Mucosa of gallbladder (tissue), 1 donor: ENCODE results near the gene GOLGA1. TPM values are rescaled to one million over a fixed set of nuclear protein-coding genes. Genes with fewer than 3 reads are reported as not detected.
"Not testable (repeated sequence)": the region's sequence is repeated elsewhere in the genome, so short reads cannot be mapped to it uniquely, and the experiment has no call there.

Experiments
- DNase-seq: peaks from one replicate; pipeline ENCODE4 v3.0.0-alpha.2; 2020; ENCODE audit warnings: low spot score
- total RNA-seq: library from RNA; stranded (reverse); gene quantifications from one replicate; pipeline ENCODE4 v1.2.1, GENCODE V29; 2021
- donor health status: DM: no; HTN: no; CAD: no.

Gene GOLGA1
- total RNA-seq, 1 donor from 2014 or later: 23.3 TPM

GRCh38 chr9:124858330-124859046 lies 82.4 kb downstream of the GOLGA1 start:
- DNase-seq: no peak

DNA sequence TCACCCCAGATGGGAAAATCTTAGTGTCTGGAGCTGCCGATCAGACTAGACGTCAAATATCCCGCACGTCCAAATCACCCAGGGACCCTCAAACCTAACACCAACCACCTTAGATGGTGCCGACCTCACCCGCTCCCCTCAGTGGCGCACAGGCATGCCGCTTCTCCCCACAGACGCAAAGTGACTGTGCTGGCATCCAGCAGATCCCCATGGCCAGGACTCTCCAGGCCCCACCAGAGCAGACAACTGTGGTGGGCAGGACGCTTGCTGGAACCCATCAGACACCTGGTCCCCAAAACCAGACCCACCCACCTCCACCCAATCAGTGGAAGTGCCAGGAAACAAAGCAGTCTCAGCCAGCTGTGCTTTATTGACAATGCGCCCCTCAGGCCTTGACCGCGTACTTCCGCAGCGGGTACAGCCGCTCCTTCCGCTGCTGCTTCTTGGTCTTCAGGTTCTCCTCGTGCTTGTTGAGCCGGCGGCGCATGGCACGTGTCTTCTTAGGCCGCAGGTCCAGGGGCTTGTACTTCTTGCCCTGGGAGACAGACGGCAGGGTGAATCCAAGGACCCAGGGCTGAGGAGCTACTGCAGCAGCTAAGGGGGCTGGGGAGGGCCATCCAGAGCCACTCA lies 83.2 kb downstream of the GOLGA1 start:
- DNase-seq: no peak

DNA sequence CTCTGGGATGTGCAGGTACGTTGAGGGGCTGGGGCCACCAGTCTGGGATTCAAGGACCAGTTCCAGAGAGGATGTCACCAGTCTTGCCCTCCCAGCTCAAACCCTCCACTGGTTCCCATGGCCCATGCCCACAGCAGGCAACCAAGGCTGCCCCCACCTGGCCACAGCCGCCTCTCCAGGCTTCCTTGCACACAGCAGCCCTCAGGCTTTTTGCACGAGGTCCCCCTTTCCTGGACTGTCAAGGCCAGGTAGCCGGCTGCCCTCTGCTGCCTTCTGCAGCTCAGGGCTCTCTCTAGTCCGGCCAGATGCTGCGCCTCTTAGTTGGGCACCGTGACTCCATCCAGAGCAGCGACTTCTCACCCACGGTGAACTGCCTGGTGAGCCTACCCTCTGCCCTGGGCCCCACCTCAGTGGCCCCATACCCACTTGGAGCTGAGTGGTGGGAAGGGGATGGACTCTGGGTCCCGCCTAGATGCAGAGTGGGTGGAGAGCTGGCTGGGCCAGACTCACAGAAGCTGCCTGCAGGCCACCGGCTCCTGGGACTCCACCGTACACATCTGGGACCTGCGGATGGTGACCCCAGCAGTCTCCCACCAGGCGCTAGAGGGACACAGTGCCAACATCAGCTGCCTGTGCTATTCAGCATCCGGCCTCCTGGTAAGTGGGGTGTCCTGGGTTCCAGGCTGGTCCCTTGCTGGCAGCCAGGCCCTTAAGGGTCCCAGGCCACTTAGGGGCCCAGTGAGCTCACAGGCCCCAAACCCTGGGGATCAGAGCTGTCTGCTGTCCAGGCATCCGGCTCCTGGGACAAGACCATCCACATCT lies 84.7 kb downstream of the GOLGA1 start:
- no peak for DNase-seq

- DNase-seq: no peak
These were observed 85.3 kb downstream of the GOLGA1 start for GRCh38 chr9:124855566-124855943.

- DNase-seq: no peak
These were observed 86.1 kb downstream of the GOLGA1 start for GRCh38 chr9:124854822-124855221.

- no peak for DNase-seq
These were observed 86.7 kb downstream of the GOLGA1 start for GRCh38 chr9:124854161-124854560.

DNA sequence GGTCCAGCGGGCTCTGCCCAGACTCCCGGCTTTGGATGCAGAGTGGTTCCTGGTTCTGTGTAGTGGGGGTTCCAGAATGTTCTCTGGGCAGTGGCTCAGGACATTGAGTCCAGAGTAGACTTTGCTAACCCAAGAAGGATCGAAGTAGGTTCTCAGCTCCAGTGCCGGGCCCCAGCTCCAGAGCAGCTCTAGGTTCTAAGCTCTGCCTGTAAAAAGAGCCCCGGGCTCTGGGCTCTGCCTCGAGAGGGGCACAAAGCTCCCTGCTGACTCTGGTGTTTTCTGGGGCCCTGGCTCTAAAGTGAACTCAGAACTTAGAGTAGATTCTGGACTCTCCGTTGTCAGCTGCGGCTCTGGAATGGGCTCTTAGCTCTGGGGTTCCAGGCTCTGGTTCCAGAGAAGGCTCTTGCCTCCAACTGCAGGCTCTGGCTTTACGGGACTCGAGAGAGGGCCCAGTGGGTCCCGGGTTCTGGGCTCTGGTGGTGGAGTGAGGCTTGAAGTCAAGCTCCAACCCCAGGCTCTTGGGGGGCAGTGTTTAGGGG lies 87.2 kb downstream of the GOLGA1 start:
- no peak for DNase-seq

DNA sequence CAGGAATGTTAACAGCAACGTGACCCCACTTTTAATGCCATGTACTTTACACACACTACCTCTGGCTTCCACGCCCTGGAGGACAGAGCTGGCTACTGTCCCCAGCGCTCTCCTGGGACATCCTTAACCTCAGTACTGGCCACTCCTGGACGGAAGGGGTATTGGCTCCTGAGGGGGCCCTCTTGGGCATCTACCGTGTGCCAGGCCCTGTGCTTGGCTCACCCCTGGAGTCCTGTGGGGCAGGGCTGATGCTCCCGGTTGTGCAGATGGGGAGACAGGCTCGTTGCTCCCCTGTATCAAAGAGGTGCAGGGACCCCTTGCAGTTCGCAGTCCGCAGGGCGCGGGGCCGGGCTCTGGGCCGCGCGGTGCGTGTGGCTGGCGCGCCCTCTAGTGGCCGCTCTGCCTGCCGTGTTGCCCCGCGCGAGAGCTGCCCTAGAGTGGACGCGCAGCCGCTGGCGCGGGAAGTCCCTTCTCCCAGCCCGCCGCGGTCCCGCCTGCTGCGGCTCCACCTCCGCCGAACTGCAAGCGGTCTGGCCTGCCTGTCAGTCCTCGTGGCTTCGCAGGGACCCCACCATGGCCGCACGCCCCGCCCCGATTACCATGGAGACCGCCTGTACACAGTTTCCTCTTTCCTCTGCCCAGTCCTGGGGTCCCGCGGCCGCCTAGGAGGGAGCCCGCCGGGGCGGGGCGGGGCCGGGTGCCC lies 87.9 kb downstream of the GOLGA1 start, which contains the start of gene WDR38:
TSS of gene WDR38 (plus strand) at position 632 of the 703 bp plus-strand sequence. CDS start 72 bp downstream, outside the sequence.
- DNase-seq: peak; percentile 56

DNA sequence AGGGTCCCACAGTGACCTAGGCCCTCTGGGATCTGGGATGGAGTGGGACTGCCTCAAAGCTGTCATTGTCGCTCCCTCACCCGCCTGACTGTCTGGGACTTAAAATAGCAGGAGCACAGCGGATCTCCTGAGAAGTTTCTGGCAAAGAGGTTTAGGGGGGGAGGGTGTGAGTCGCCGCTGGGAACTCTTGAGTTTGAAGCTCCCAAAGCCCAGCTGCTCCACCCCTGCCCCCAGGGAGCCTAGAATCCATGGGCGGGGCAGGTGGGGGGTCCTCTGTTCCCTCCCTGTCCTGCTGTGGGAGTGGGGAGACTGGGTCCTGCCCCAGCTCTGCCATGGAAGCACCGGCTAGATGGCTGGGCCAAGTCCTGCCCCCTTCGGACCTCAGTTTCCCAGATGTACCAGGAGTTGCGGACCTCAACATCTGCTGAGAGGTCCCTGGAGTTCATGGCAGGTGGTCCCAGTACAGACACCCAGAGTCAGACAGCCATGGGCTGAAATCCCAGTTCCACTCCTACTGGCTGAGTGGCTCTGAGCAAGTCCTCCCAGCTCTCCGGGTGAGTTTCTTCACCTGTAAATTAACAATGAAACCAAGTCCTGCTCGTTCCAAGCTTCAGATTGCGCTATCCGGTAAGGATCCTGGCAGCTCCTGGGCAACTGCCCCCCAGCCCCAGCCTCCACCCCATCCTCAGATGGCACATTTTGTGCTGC lies 88.6 kb downstream of the GOLGA1 start:
- DNase-seq: no peak

- DNase-seq: no peak
These were observed 91.1 kb downstream of the GOLGA1 start for GRCh38 chr9:124849801-124850200.

DNA sequence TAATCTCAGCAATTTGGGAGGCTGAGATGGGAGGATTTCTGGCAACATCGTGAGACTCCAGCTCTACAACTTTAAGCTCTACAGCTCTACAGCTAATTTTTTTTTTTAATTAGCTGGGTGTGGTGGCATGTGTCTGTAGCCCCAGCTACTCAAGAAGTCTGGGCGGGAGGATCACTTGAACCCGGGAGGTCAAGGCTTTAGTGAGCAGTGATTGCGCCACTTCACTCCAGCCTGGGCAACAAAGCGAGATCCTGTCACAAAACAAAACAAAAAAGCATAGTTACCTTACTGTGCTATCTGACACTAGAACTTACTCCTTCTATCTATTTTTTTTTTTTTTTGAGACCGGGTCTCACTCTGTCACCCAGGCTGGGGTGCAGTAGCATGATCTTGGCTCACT lies 93.9 kb downstream of the GOLGA1 start:
- no peak for DNase-seq

DNA sequence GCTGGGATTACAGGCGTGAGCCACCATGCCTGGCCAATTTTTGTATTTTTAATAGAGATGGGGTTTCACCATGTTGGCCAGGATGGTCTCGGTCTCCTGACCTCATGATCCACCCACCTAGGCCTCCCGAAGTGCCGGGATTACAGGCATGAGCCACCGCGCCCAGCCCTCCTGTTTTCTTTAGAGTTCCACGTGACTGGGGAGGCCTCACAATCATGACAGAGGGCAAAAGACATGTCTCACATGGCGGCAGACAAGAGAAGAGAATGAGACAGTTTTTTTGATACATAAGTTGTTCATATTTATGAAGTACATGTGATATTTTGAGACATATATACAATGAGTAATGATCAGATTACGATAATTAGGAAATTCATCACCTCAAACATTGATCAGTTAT lies 94.4 kb downstream of the GOLGA1 start:
- not testable (repeated sequence) for DNase-seq

DNA sequence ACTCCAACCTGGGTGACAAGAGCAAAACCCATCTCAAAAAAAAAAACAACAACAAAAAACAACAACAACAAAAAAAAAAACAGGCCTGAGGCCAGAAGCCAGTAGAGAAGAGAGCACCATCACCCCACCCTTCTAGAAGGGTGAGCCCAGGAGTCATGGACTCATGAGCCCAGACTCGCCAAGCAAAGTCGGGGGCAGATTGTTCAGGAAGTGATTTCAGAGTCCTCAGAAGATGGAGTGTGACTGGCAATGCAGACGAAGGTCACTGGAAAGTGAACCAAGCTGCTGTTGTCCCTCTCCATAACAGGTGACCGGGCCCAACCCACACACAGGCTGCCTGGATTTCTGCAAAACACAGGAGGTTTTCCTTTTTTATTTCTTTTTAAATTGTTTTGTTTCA lies 96.6 kb downstream of the GOLGA1 start:
- no peak for DNase-seq

DNA sequence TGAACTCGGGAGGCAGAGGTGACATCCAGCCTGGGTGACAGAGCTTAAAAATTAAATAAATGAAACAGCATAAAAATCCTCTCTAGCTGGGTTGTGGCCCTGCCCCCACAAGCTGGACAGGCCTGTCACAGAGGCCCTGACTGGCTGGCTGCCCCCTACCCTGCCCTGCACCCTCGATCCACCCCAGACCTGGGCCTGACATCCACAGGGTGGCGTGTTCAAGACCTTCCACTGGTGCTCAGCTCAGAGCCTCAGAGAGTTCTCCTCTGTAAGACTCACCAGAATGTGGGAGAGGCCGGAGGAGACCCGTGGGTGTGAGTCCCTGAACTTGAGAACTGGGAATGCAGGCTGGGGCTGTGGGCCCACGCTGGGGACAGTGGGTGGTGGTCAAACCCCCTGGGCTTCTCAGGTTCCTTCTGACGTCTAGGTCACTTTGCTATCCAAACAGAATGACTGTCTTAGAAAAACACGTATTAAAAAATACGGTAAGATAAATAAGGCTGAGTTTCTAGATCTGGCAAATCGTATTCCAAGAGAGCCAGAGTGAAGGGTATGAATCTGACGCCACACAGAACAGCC lies 97.3 kb downstream of the GOLGA1 start:
- DNase-seq: no peak

DNA sequence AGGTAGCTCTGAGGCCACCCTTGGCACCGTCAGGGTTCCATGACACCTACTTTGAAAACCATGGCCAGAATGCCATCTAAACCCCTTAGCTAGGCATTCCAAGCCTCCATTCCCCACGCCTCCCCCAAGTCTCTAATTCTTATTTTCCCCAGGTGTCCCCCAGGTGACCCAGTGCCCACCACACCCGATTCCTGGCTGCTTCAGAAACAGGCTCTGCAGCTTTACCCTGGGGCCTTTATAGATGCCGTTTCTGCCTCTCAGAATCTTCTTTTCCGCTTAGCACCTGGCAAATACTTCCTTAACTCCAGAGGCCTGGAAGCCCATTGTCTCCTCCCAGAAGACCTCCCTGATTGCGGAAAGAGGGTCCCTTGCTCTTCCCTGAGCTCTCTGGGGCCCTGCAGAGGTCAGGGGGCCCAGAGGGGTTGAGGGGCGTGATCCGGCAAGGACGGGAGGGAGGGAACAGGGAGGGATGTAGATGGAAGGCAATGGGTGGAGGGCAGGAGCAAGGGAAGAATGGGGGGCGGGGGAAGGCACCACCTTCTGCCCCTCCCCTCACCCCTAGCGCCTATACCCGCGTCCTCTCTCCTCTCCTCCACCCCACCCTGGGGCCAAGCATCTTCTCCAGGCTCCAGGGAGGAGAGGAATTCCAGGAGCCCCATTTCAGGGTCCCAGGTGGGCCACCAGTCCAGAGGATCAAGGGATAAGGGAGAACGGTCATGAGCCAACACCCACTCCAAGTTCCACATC lies 99.6 kb downstream of the GOLGA1 start:
- DNase-seq: no peak

DNA sequence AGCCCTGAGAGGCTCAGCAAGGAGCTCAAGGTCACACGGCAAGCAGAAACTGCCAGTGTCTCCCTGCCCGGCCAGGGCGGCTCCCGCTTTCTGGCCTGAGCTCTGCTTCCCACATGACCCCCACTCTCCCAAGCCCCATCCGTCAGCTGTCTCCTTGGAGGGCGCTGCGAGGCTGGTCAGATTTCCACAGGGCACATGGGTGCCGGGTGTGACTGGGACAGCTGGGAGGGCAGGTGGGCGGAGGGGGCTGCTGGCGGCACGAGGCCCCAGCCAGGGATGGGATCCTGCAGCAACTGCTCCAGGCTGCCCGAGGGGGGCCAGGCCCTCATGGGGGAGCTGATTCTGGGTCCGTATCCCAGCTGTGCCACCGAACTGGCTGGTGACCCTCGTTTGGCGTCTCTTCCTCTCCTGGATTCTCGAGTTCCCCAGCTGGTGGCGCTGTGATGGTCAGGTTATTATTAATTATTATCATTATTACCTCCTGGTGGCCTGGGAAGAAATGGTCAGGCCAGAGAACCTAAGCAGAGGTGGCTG lies 100.5 kb downstream of the GOLGA1 start:
- no peak for DNase-seq

DNA sequence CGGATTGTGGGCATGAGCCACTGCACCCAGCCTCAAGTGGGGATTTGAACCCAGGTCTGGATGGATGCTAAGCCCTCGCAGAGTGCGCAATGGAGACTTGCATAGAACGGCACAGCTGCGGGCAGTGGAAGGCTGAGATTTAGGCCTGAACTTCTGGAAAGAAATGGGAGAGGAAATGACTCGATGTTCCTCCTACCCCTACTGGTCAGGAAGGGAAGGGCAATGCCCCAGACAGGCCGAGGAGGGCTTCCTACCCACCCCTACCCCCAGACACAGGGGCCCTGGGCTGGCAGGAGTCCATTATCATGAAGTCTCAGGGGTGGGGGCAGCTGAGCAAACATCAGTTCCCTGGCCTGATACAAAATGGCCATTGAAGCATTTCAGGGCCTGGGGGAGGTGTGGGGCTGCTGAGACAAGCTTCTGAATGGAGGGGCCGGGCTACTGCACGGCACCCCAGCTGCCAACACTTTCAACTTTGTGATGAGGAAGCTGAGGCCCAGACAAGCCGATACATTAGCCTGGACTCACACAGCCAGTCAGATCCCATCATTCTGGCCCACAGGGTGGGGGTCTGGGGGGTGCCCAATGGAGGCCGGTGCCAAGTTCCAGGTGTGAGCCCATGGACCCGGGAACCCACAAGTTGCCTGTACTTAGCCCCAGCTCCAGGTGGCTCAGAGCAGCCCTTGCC lies 101.1 kb downstream of the GOLGA1 start:
- no peak for DNase-seq

DNA sequence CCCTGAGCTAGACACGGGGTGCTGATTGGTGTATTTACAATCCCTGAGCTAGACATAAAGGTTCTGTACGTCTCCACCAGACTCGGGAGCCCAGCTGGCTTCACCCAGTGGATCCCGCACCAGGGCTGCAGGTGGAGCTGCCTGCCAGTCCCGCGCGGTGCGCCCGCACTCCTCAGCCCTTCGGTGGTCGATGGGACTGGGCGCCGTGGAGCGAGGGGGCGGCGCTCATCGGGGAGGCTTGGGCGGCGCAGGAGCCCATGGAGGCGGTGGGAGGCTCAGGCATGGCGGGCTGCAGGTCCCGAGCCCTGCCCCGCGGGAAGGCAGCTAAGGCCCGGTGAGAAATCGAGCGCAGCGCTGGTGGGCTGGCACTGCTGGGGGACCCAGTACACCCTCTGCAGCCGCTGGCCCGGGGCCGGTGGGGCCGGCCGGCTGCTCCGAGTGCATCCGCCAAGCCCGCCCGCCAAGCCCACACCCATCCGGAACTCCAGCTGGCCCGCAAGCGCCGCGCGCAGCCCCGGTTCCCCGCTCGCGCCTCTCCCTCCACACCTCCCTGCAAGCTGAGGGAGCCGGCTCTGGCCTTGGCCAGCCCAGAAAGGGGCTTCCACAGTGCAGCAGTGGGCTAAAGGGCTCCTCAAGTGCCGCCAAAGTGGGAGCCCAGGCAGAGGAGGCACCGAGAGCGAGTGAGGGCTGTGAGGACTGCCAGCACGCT lies 102.2 kb downstream of the GOLGA1 start:
- DNase-seq: not testable (repeated sequence)
